ENCODE results near the gene PTN. TPM values are rescaled to one million over a fixed set of nuclear protein-coding genes. Genes with fewer than 3 reads are reported as not detected.

Gene PTN
- total RNA-seq, 1 donor from 2014 or later = 3.1 TPM

- no peak for DNase-seq (ENCODE audit: low spot score, unreplicated experiment)
- peak; percentile 48 for TF ChIP-seq CTCF (IDR thresholded peaks at IDR 0.05; ENCODE audit: unreplicated experiment)
- Mint-ChIP-seq H3K36me3 (ENCODE audit: insufficient read depth) (no peaks in the 10 kb centered on the region), H3K27me3 (no peaks in the 10 kb centered on the region), H3K27ac (no peak overlapping the region), H3K4me3 (ENCODE audit: low read depth) (no peak overlapping the region), H3K4me1 (ENCODE audit: low read depth) (no peaks in the 10 kb centered on the region), H3K9me3 (ENCODE audit: low read depth) (peaks cover 6% of the 10 kb centered on the region)
These were observed 55.8 kb downstream of the PTN start for GRCh38 chr7:137287651-137288258.

GRCh38 chr7:137283153-137283552, 60.4 kb downstream of the PTN start:
- Mint-ChIP-seq H3K27me3 (no peaks in the 10 kb centered on the region), H3K9me3 (ENCODE audit: low read depth) (no peaks in the 10 kb centered on the region), H3K4me1 (ENCODE audit: low read depth) (no peaks in the 10 kb centered on the region), H3K27ac (no peak overlapping the region), H3K36me3 (ENCODE audit: insufficient read depth) (no peaks in the 10 kb centered on the region), H3K4me3 (ENCODE audit: low read depth) (no peak overlapping the region)
- no peak for TF ChIP-seq CTCF (IDR thresholded peaks at IDR 0.05; ENCODE audit: unreplicated experiment)
- no peak for DNase-seq (ENCODE audit: low spot score, unreplicated experiment)

GRCh38 chr7:137282043-137282442, 61.5 kb downstream of the PTN start:
- H3K4me1 Mint-ChIP-seq (ENCODE audit: low read depth) = no peaks in the 10 kb centered on the region
- no peak overlapping the region for H3K4me3 Mint-ChIP-seq (ENCODE audit: low read depth)
- H3K36me3 Mint-ChIP-seq (ENCODE audit: insufficient read depth) = no peaks in the 10 kb centered on the region
- H3K27me3 Mint-ChIP-seq = no peaks in the 10 kb centered on the region
- no peaks in the 10 kb centered on the region for H3K9me3 Mint-ChIP-seq (ENCODE audit: low read depth)
- no peak overlapping the region for H3K27ac Mint-ChIP-seq
- DNase-seq (ENCODE audit: low spot score, unreplicated experiment) = no peak
- no peak for TF ChIP-seq CTCF (IDR thresholded peaks at IDR 0.05; ENCODE audit: unreplicated experiment)

- no peak for DNase-seq (ENCODE audit: low spot score, unreplicated experiment)
- Mint-ChIP-seq H3K36me3 (ENCODE audit: insufficient read depth) (no peaks in the 10 kb centered on the region), H3K4me1 (ENCODE audit: low read depth) (no peaks in the 10 kb centered on the region), H3K4me3 (ENCODE audit: low read depth) (no peak overlapping the region), H3K27ac (no peak overlapping the region), H3K9me3 (ENCODE audit: low read depth) (no peaks in the 10 kb centered on the region), H3K27me3 (no peaks in the 10 kb centered on the region)
- TF ChIP-seq CTCF (IDR thresholded peaks at IDR 0.05; ENCODE audit: unreplicated experiment) = no peak
These were observed 67.3 kb downstream of the PTN start for GRCh38 chr7:137276189-137276588.

GRCh38 chr7:137272249-137272648, 71.3 kb downstream of the PTN start:
- no peaks in the 10 kb centered on the region for H3K36me3 Mint-ChIP-seq (ENCODE audit: insufficient read depth)
- H3K27me3 Mint-ChIP-seq = no peaks in the 10 kb centered on the region
- H3K9me3 Mint-ChIP-seq (ENCODE audit: low read depth) = peaks cover 3% of the 10 kb centered on the region
- H3K27ac Mint-ChIP-seq = no peak overlapping the region
- peaks cover under 1% of the 10 kb centered on the region for H3K4me1 Mint-ChIP-seq (ENCODE audit: low read depth)
- no peak for TF ChIP-seq CTCF (IDR thresholded peaks at IDR 0.05; ENCODE audit: unreplicated experiment)
- H3K4me3 Mint-ChIP-seq (ENCODE audit: low read depth) = no peak overlapping the region
- no peak for DNase-seq (ENCODE audit: low spot score, unreplicated experiment)
